GM23338 (cell line): ENCODE data around the gene SNPH. TPM values are rescaled to one million over a fixed set of nuclear protein-coding genes. Genes with fewer than 3 reads are reported as not detected.

Experiments used
- ATAC-seq: fragments of 200-7000 bp; cut with Tn5 transposase; 3 replicates; pipeline ENCODE4 v1.9.1; 2020
- DNase-seq: peaks from one replicate; pipeline ENCODE4 v3.0.0-alpha.2; 2015; ENCODE audit warnings: low spot score
- H2AFZ ChIP-seq: fragments of 200-600 bp; sonication (generic); 2 replicates; pipeline ENCODE4 v1.8.0; 2016; ENCODE audit warnings: antibody characterized with exemption, mild to moderate bottlenecking, moderate library complexity
- H3F3A ChIP-seq: fragments of 200-600 bp; sonication (generic); replicated peaks from 2 replicates; pipeline ENCODE4 v1.8.0; 2017; ENCODE audit warnings: antibody characterized with exemption, mixed run types, low read depth
- H3K27ac ChIP-seq: fragments of 200-600 bp; sonication (generic); 2 replicates; pipeline ENCODE4 v1.6.1; 2016; ENCODE audit warnings: low read depth
- H3K27me3 ChIP-seq: fragments of 200-600 bp; sonication (generic); 2 replicates; pipeline ENCODE4 v1.8.0; 2016; ENCODE audit warnings: mild to moderate bottlenecking, mixed run types, moderate library complexity; ENCODE audit not compliant: insufficient read depth
- H3K36me3 ChIP-seq: fragments of 200-600 bp; sonication (generic); 2 replicates; pipeline ENCODE4 v1.8.0; 2016; ENCODE audit warnings: mild to moderate bottlenecking; ENCODE audit not compliant: insufficient read depth
- H3K4me1 ChIP-seq: fragments of 200-600 bp; sonication (generic); 2 replicates; pipeline ENCODE4 v1.8.0; 2016; ENCODE audit warnings: mild to moderate bottlenecking, moderate library complexity; ENCODE audit not compliant: insufficient read depth
- H3K4me2 ChIP-seq: fragments of 200-600 bp; sonication (generic); 2 replicates; pipeline ENCODE4 v1.7.1; 2017; ENCODE audit warnings: mixed run types
- H3K4me3 ChIP-seq: fragments of 200-600 bp; sonication (generic); 2 replicates; pipeline ENCODE4 v1.6.1; 2016; ENCODE audit warnings: mixed run types
- H3K79me2 ChIP-seq: fragments of 200-600 bp; sonication (generic); replicated peaks from 2 replicates; pipeline ENCODE4 v1.8.0; 2017; ENCODE audit warnings: mild to moderate bottlenecking; ENCODE audit not compliant: insufficient read depth
- H3K9me2 ChIP-seq: fragments of 200-600 bp; sonication (generic); 2 replicates; pipeline ENCODE4 v1.8.0; 2017; ENCODE audit not compliant: insufficient read depth
- H4K20me1 ChIP-seq: fragments of 200-600 bp; sonication (generic); replicated peaks from 2 replicates; pipeline ENCODE4 v1.8.0; 2017; ENCODE audit warnings: mild to moderate bottlenecking; ENCODE audit not compliant: insufficient read depth
- H3K27ac Mint-ChIP-seq: 2 replicates; pipeline ENCODE4 v1.8.0; 2020; ENCODE audit warnings: inconsistent platforms, mild to moderate bottlenecking, moderate library complexity, mixed read lengths
- H3K27me3 Mint-ChIP-seq: 3 replicates; pipeline ENCODE4 v1.8.0; 2022; ENCODE audit warnings: low read depth, mild to moderate bottlenecking, moderate library complexity, mixed read lengths, inconsistent platforms; ENCODE audit not compliant: insufficient read depth, poor library complexity
- H3K36me3 Mint-ChIP-seq: 3 replicates; pipeline ENCODE4 v1.8.0; 2021; ENCODE audit warnings: low read depth, mild to moderate bottlenecking, inconsistent platforms, moderate library complexity, mixed read lengths
- H3K4me1 Mint-ChIP-seq: 3 replicates; pipeline ENCODE4 v1.8.0; 2020; ENCODE audit warnings: mild to moderate bottlenecking, inconsistent platforms, mixed read lengths
- H3K4me3 Mint-ChIP-seq: 3 replicates; pipeline ENCODE4 v1.8.0; 2021; ENCODE audit warnings: moderate library complexity, mild to moderate bottlenecking, inconsistent platforms, mixed read lengths
- H3K9me3 Mint-ChIP-seq: 3 replicates; pipeline ENCODE4 v1.8.0; 2020; ENCODE audit warnings: moderate library complexity, mild to moderate bottlenecking, inconsistent platforms, mixed read lengths
- EZH2 ChIP-seq: fragments of 200-600 bp; sonication (generic); IDR thresholded peaks from one replicate; pipeline ENCODE4 v1.8.0; 2017; ENCODE audit warnings: antibody characterized with exemption, mild to moderate bottlenecking, low read depth; ENCODE audit not compliant: unreplicated experiment
- EZH2phosphoT487 ChIP-seq: fragments of 200-600 bp; sonication (generic); IDR thresholded peaks from one replicate; pipeline ENCODE4 v1.8.1; 2018; ENCODE audit warnings: antibody characterized with exemption; ENCODE audit not compliant: unreplicated experiment
- JUNB ChIP-seq: IDR thresholded peaks from one replicate; pipeline ENCODE4 v1.6.1; 2016; ENCODE audit warnings: antibody characterized with exemption; ENCODE audit not compliant: unreplicated experiment
- POLR2AphosphoS5 ChIP-seq: IDR thresholded peaks from 2 replicates; pipeline ENCODE4 v1.6.1; 2016; ENCODE audit warnings: antibody characterized with exemption, low read depth
- STAT1 ChIP-seq: IDR thresholded peaks from one replicate; pipeline ENCODE4 v1.6.1; 2016; ENCODE audit warnings: antibody characterized with exemption; ENCODE audit not compliant: unreplicated experiment
- ZNF331 ChIP-seq: fragments of 250-450 bp; sonication (Bioruptor Pico); IDR thresholded peaks from 2 replicates; pipeline ENCODE4 v1.5.0; 2020; ENCODE audit warnings: low read depth, mild to moderate bottlenecking, moderate library complexity
- polyA plus RNA-seq: library from polyadenylated mRNA; unstranded; fragments of >200 nt; fragmentation: Nextera tagmentation; extraction: Ambion mirVana; gene quantifications from 2 replicates; pipeline ENCODE4 v1.2.1, GENCODE V29; 2016
- total RNA-seq: library from RNA; depleted of rRNA; stranded (reverse); fragments of >200 nt; shearing (Covaris generic); gene quantifications from 2 replicates; pipeline ENCODE4 v1.2.3, GENCODE V29; 2014
- TF ChIP-seq, protein P1 (sequence below): IDR thresholded peaks from one replicate; pipeline ENCODE4 v1.6.1; 2018; ENCODE audit warnings: antibody characterized with exemption; ENCODE audit not compliant: unreplicated experiment
- TF ChIP-seq, protein P2 (sequence below), 2 experiments: fragments of 200-600 bp in 1 of 2; sonication (generic) in 1 of 2; conservative IDR thresholded peaks; 2 replicates each; pipeline versions ENCODE4 v1.5.1 to v1.6.1; 2016 to 2017; ENCODE audit warnings: antibody characterized with exemption in 2 of 2, low read depth in 2 of 2, mild to moderate bottlenecking in 2 of 2, moderate library complexity in 1 of 2
- TF ChIP-seq, protein P3 (sequence below): IDR thresholded peaks from 2 replicates; pipeline ENCODE4 v1.6.1; 2016; ENCODE audit warnings: antibody characterized with exemption

Gene SNPH
- total and polyA plus RNA-seq, 2 experiments from 2014 or later: 1.5 to 5.8 TPM

DNA sequence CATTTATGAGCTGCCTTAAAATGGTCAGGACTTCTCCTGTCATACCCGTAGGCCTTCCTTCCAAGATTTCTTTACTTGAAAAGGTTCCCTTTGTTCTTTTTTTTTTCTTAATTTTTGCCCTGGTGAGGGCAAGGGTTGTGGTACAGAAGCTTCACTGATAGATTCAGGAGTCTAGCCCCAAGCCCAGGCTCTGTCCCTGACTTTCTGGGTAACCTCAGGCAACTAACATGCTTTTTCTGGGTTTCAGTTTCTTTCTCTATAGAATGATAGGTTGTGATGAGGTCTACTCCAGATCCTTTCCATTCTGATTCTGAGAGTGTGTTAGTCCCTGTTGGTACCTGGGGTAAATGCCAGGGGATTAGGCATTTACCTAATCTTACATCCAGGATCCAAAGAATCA, 21.2 kb downstream of the SNPH start:
- no peak overlapping the region for H3K4me3 Mint-ChIP-seq

DNA sequence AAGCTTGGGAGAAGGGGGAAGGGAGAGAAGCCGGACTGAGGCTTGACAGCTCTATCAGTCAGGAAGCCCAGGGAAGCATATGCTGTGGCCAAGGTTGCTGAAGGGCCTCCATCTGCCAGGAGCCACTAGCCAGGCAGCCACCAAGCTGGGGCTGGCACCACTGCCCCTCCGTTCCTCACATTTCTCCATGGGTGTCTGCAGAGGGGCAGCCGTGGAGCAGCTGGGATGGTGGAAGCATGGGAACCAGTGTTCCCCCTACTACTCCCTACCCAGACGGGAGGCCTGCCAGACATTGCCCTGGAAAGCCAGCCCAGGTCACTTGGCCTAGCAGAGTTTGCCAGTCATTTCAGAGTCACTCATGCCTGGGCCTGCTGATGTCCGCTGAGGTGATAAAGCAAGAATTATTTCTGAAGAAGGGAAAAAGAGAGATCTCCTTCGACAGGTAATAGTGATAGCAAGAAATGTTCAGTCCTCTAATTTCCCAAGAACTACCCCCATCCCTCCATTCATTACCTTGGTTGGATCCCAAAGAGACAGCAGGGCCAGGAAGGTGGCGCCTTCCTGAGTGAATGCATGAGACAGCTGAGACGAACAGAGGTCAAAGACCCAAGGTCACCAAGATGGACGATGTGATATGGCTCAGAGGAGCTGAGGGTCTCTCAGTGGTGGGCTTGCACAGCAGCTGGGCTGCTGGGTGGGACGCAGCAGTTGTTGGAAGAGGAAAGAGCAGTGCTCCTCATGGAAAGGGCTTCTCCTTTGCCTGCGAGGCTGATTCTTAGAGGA, 21.9 kb downstream of the SNPH start:
- Histone ChIP-seq H3K27ac (no peak overlapping the region), H4K20me1 (no peaks in the 10 kb centered on the region), H3F3A (no peaks in the 10 kb centered on the region), H2AFZ (no peak overlapping the region), H3K4me2 (no peak overlapping the region), H3K9me2 (no peaks in the 10 kb centered on the region), H3K79me2 (no peaks in the 10 kb centered on the region), H3K27me3 (no peaks in the 10 kb centered on the region), H3K4me3 (no peak overlapping the region), H3K4me1 (no peaks in the 10 kb centered on the region), H3K36me3 (no peaks in the 10 kb centered on the region)
- H3K9me3 Mint-ChIP-seq: no peaks in the 10 kb centered on the region
- H3K4me3 Mint-ChIP-seq: no peak overlapping the region
- H3K4me1 Mint-ChIP-seq: no peaks in the 10 kb centered on the region
- DNase-seq (no peak), ATAC-seq (no peak)
- peaks cover 4% of the 10 kb centered on the region for H3K27me3 Mint-ChIP-seq
- no peaks in the 10 kb centered on the region for H3K36me3 Mint-ChIP-seq
- TF ChIP-seq ZNF331 (no peak), EZH2 (no peak), JUNB (no peak), POLR2AphosphoS5 (no peak), EZH2phosphoT487 (no peak)
- TF ChIP-seq, protein P1, sequence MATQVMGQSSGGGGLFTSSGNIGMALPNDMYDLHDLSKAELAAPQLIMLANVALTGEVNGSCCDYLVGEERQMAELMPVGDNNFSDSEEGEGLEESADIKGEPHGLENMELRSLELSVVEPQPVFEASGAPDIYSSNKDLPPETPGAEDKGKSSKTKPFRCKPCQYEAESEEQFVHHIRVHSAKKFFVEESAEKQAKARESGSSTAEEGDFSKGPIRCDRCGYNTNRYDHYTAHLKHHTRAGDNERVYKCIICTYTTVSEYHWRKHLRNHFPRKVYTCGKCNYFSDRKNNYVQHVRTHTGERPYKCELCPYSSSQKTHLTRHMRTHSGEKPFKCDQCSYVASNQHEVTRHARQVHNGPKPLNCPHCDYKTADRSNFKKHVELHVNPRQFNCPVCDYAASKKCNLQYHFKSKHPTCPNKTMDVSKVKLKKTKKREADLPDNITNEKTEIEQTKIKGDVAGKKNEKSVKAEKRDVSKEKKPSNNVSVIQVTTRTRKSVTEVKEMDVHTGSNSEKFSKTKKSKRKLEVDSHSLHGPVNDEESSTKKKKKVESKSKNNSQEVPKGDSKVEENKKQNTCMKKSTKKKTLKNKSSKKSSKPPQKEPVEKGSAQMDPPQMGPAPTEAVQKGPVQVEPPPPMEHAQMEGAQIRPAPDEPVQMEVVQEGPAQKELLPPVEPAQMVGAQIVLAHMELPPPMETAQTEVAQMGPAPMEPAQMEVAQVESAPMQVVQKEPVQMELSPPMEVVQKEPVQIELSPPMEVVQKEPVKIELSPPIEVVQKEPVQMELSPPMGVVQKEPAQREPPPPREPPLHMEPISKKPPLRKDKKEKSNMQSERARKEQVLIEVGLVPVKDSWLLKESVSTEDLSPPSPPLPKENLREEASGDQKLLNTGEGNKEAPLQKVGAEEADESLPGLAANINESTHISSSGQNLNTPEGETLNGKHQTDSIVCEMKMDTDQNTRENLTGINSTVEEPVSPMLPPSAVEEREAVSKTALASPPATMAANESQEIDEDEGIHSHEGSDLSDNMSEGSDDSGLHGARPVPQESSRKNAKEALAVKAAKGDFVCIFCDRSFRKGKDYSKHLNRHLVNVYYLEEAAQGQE: no peak
- TF ChIP-seq, protein P2, sequence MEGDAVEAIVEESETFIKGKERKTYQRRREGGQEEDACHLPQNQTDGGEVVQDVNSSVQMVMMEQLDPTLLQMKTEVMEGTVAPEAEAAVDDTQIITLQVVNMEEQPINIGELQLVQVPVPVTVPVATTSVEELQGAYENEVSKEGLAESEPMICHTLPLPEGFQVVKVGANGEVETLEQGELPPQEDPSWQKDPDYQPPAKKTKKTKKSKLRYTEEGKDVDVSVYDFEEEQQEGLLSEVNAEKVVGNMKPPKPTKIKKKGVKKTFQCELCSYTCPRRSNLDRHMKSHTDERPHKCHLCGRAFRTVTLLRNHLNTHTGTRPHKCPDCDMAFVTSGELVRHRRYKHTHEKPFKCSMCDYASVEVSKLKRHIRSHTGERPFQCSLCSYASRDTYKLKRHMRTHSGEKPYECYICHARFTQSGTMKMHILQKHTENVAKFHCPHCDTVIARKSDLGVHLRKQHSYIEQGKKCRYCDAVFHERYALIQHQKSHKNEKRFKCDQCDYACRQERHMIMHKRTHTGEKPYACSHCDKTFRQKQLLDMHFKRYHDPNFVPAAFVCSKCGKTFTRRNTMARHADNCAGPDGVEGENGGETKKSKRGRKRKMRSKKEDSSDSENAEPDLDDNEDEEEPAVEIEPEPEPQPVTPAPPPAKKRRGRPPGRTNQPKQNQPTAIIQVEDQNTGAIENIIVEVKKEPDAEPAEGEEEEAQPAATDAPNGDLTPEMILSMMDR (conservative IDR thresholded peaks at IDR 0.05; ENCODE audit: low read depth in 2 of 2): no peak
- H3K27ac Mint-ChIP-seq: 0 out of 2 replicates have a peak overlapping the region, but pooled peaks have one; percentile 9

More for the DNA sequence above, 21.2 kb downstream of the SNPH start:
- H3K27me3 ChIP-seq: no peaks in the 10 kb centered on the region
- no peak for DNase-seq
- no peak overlapping the region for H3K27ac ChIP-seq
- no peaks in the 10 kb centered on the region for H3K36me3 ChIP-seq
- no peak overlapping the region for H3K4me3 ChIP-seq
- H4K20me1 ChIP-seq: 0 out of 2 replicates have a peak, but pooled peaks cover 3% of the 10 kb centered on the region
- no peaks in the 10 kb centered on the region for H3K9me2 ChIP-seq
- H3K79me2 ChIP-seq: no peaks in the 10 kb centered on the region
- H3K27ac Mint-ChIP-seq: no peak overlapping the region
- H3K27me3 Mint-ChIP-seq: peaks cover 3% of the 10 kb centered on the region
- no peaks in the 10 kb centered on the region for H3F3A ChIP-seq
- no peaks in the 10 kb centered on the region for H3K4me1 ChIP-seq
- H3K9me3 Mint-ChIP-seq: no peaks in the 10 kb centered on the region
- no peaks in the 10 kb centered on the region for H3K4me1 Mint-ChIP-seq
- no peak for TF ChIP-seq ZNF331
- no peak for TF ChIP-seq STAT1
- TF ChIP-seq EZH2phosphoT487: no peak
- TF ChIP-seq, protein P3, sequence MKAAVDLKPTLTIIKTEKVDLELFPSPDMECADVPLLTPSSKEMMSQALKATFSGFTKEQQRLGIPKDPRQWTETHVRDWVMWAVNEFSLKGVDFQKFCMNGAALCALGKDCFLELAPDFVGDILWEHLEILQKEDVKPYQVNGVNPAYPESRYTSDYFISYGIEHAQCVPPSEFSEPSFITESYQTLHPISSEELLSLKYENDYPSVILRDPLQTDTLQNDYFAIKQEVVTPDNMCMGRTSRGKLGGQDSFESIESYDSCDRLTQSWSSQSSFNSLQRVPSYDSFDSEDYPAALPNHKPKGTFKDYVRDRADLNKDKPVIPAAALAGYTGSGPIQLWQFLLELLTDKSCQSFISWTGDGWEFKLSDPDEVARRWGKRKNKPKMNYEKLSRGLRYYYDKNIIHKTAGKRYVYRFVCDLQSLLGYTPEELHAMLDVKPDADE: no peak
- TF ChIP-seq, protein P2 (conservative IDR thresholded peaks at IDR 0.05; ENCODE audit: low read depth in 2 of 2): no peak
- ATAC-seq: no peak
- H3K4me2 ChIP-seq: no peak overlapping the region
- H2AFZ ChIP-seq: no peak overlapping the region
- no peaks in the 10 kb centered on the region for H3K36me3 Mint-ChIP-seq
